ENCODE measurements around the gene PEX19.

The PEX19 gene

DNA sequence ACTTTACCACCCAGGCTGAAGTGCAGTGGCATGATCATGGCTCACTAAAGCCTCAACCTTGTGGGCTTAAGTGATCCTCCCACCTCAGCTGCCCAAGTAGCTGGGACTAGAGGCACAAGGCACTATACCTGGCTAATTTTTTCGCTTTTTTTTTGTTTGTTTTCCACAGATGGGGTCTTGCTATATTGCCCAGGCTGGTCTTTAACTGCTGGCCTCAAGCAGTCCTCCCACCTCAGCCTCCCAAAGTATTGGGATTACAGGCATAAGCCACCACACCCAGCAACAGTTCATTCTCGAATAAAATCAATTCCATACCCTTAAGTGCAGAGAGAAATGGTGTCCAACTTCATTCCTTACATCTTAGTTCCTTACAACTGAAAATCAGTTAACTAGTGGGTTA, 47.4 kb downstream of the PEX19 start:
- DNase-seq: no peak

DNA sequence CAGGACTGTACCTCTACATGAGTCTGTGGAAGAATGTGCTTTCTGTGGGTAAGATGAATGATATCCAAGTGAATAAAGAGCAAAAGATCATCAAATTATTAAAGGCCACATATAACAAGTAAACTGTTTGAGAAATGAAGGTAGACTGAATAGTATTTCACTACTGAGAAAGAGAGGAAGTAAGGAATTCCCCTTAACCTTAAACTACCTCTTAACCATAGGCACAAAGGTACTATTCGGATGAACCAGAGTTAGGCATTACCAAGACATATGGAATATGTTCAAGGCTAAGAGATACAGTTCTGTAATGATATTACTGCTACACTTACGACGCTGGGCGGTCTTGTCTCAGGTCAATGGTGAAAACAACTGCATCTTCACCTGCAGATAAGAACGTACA, 48.1 kb downstream of the PEX19 start:
- DNase-seq: no peak

DNA sequence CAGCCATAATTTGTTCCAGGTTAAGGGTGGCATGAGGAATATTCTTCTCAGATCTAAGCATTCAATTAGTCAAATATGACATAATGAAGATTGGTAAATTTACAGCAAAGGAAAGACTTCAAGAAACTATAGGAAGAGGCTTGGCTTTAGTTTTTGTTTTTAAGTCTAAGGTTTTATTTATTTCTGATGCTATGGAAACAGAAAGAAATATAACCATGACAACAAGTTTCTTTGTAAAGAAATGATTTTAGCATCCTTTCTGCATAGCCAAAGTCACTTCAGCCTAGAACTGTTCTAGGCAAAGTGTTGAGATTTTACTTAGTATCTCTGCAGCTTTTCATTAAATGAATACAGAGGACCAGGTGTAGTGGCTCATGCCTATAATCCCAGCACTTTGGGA, 52.0 kb downstream of the PEX19 start:
- no peak for DNase-seq

DNA sequence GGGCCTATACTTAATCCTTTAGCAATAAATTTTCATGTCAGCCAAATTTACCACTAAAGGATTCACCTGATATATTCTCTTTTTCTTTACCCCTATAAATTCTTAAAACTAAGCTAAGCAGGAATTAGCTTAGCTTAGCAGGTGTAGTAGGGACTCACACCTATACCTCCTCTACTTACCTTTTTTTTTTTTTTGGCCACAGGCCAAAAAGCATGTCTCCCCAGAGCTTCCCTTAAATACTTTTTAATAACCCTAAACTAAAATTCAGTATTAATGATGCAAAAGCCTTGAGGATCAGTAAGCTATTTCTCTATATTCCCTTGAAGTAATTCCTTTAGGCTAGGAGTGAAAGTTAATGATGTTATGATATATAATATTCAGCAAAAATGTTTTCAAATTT, 56.5 kb downstream of the PEX19 start:
- DNase-seq: no peak

DNA sequence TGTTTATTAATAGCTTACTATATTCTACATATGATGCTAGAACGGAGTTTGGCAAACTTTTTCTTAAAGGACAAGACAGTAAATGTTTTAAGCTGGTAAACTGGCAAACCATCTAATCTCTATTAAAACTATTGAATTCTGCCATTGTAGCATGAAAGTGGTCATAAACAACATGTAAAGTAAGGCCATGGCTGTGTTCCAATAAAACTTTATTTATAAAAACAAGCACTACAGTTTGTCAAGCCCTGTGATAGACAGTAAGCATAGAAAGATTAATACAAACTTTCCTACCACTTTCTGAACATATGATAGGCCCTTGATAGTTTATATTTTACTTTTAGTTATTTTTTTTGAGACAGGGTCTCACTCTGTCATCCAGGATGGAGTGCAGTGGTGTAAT, 57.4 kb downstream of the PEX19 start:
- DNase-seq: no peak

DNA sequence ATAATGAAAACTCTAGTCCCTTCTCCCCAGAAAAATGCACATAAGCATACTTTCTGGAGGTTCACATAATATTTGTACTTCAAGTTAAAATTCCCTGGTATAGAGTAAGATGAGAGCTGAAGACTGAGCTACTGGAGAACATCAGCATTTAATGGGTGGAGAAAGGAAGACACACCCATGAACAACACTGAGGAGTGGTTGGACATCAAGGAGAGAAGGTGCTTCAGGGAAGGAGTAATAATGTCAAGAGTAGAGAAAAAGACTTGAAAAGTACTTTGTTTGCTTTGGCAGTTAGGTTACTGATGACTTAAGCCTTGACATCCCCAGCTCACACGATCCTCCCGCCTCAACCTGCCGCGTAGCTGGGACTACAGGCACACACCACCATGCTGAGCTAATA, 57.9 kb downstream of the PEX19 start:
- no peak for DNase-seq

Data from femur (tissue), 1 donor.